Middle frontal gyrus (tissue), 1 donor: Measurements from ENCODE around the gene OR8G1.
A peak's percentile ranks its signal among the peaks of the same experiment; 100 is the strongest.
"Not testable (repeated sequence)": the region's sequence is repeated elsewhere in the genome, so short reads cannot be mapped to it uniquely, and the experiment has no call there.

ENCODE experiments used
- DNase-seq: peaks from one replicate; pipeline ENCODE4 v3.0.0-alpha.2; 2015; ENCODE audit warnings: low spot score; ENCODE audit errors: extremely low spot score

The OR8G1 gene, protein sequence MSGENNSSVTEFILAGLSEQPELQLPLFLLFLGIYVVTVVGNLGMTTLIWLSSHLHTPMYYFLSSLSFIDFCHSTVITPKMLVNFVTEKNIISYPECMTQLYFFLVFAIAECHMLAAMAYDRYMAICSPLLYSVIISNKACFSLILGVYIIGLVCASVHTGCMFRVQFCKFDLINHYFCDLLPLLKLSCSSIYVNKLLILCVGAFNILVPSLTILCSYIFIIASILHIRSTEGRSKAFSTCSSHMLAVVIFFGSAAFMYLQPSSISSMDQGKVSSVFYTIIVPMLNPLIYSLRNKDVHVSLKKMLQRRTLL

DNA sequence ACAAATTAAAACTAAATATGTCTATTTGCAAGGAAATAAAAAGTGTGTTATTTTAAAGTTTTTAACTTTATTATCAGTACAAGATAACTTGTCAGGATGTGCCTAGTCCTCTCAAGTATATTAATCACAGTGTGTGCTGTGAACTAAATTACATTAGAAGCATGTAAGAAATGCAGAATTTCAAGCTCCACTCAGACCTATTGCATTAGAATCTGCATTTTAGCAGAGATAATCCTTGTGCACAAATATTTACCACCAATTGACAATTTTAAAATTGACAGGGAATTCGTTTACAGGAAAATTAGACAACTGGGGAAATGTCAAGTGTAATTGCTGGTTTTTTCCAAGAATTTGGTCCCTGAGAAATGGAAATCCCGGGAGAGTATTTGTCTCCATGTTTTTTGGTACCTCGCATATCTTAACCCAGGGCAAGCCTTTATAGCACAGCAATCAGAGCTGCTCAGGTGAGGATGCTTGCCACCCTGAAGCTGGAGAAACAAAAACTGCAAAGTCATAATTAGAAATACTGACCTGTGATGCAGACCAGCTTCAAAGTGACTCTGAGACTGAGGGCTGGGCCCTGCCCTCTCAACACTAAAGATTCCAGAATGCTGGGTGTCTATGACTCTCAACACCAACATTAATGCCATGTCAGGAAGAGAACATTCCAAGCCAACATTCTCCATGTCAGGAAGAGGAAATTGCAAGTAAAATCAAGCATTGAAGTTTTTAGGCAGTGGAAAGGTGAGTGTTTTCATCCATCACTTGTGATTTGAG, at the start of gene OR8G1:
Gene OR8G1 (plus strand): TSS at position 475 of the 777 bp plus-strand sequence. CDS start 8,581 bp downstream, outside the sequence.
- no peak for DNase-seq

GRCh38 chr11:124193221-124194010, 47.5 kb upstream of the OR8G1 start:
- DNase-seq: peak; percentile 9

GRCh38 chr11:124194293-124195188, 46.4 kb upstream of the OR8G1 start:
- no peak for DNase-seq

DNA sequence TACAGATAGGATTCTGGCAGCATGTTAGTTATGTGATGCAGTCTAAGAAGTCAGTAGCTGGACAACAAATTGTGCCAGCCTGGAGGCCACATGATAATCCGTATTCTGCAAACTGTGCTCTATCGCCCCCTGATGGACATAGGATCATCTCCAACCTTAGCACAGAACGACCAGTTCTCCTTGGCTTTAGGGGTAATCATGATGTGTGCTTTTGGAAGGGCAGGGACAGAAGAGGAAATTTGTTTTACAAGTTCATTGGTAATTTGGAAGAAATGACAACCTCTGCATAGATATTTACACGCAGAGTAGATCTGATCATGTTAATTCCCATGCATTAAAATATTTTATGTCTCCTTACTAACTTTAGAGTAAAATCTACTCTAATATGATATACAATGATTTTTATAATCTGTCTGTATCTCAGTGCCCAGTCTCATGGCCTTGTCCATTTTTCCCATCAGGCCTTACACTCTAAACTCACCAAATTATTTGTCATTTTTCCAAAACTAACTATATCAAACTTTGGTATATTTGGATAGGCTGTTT, 45.6 kb upstream of the OR8G1 start:
- DNase-seq: no peak

GRCh38 chr11:124197999-124198398, 42.9 kb upstream of the OR8G1 start:
- no peak for DNase-seq

DNA sequence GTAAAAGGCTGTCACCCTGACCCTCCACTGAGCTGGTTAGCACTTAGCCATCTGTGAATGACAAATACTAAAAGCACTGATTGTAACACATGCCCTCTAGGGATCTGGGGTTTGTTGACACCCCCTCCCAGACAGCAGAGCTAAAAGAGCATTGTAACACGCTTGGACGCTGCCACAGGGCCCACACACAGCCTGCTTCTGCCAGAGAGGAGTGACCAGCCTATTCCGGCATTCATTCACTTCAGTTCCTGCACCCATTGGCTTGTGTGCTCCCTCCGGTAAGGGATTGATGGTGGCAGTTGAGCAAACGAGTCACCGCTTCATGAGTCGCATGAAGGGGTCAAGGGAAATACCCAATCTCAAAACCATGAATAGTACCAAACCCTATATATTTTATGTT, 42.0 kb upstream of the OR8G1 start:
- no peak for DNase-seq

GRCh38 chr11:124199702-124200101, 41.2 kb upstream of the OR8G1 start:
- DNase-seq: no peak

- no peak for DNase-seq
These were observed 40.2 kb upstream of the OR8G1 start for GRCh38 chr11:124200671-124201070.

GRCh38 chr11:124202951-124203350, 37.9 kb upstream of the OR8G1 start:
- DNase-seq: no peak

DNA sequence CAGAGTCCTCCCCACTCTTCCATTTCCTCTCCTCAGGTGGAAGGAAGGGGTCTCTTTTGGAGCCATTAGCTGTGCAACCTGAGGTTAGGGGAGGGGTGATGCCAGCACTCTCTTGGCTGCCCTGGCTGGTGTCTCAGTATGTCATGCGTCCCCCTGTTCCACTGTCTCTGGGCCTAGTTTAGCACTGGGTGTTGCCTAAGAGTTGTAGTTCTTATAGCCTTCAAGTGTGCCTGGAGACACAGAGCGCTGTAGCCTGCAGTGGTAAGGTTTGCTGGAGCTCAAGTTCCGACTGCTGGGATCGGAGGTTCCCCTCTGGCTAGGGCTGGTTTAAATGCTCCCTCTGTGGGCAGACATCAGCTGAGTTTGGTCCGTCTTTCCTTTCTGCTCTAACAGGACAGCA, 36.9 kb upstream of the OR8G1 start:
- DNase-seq: no peak

GRCh38 chr11:124207102-124207792, 33.6 kb upstream of the OR8G1 start:
- no peak for DNase-seq

DNA sequence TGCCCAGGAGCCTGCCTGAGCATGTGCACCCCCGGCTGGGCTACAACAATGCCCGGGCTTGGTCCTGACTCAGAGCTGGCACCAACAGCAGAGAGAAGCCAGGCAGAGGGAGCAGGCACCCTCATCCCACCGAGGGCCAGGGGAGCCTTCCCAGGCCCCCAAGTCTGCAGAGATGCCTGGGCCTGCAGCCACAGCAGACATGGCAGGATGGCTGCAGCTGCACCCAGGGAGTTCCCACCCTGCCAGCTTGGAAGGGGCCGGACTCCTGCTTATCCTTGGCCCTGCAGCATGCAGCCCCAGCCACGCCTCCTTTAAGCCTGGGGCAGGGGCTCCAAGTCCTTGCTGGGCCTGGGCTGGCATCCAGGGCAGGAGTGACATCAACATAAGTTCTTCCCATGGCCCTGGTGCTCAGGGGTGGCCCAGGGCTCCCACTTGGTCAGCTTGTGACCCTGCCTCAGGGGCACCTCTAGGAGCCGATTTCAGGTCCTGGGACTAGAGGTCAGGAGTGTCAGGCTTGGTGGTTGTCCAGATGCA, 31.0 kb upstream of the OR8G1 start:
- DNase-seq: no peak

GRCh38 chr11:124210421-124210820, 30.5 kb upstream of the OR8G1 start:
- no peak for DNase-seq

- no peak for DNase-seq
These were observed 29.6 kb upstream of the OR8G1 start for GRCh38 chr11:124211321-124211720.

DNA sequence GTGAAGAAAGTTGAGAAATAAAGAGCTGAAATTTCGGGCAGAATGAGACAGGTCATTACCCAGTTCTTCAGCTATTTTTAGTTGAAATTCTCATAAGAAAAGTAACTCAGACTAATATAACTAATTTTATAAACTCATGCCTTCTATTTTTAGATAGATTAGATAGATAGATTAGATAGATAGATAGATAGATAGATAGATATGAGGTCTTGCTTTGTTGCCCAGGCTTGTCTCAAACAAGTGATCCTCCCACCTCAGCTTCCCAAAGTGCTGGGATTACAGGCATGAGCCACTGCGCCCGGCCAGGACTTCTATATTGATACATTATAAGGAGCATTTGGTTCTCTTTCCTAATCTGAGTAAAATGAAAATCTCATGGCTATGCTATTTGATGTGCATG, 26.9 kb upstream of the OR8G1 start:
- no peak for DNase-seq

- no peak for DNase-seq
These were observed 21.8 kb upstream of the OR8G1 start for GRCh38 chr11:124219126-124219525.

DNA sequence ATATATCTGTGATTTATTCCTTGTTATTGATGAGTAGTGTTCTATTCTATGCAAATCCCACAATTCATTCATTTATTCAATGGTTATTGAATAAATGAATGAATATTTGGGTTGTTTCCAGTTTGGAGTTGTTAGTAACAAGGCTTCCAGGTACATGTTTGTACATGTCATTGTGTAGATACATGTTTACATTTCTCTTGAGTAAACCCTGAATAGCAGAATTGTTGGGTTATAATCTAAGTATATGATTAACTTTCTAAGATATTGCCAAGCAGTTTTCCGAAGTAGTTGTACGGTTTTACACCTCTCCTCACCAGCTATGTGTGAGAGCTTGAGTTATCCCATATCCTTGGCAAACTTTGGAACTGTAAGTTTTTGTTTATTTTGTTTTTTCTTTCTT, 18.5 kb upstream of the OR8G1 start:
- DNase-seq: no peak

DNA sequence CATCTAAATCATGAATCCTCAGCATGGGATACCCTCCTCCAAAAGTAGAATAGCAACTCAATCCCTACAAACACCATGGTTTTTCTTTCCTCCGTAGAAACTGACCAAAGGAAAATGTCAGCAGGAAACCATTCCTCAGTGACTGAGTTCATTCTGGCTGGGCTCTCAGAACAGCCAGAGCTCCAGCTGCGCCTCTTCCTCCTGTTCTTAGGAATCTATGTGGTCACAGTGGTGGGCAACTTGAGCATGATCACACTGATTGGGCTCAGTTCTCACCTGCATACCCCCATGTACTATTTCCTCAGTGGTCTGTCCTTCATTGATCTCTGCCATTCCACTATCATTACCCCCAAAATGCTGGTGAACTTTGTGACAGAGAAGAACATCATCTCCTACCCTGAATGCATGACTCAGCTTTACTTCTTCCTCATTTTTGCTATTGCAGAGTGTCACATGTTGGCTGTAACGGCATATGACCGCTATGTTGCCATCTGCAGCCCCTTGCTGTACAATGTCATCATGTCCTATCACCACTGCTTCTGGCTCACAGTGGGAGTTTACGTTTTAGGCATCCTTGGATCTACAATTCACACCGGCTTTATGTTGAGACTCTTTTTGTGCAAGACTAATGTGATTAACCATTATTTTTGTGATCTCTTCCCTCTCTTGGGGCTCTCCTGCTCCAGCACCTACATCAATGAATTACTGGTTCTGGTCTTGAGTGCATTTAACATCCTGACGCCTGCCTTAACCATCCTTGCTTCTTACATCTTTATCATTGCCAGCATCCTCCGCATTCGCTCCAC, 16.1 kb upstream of the OR8G1 start:
- not testable (repeated sequence) for DNase-seq

GRCh38 chr11:124225471-124225870, 15.4 kb upstream of the OR8G1 start:
- DNase-seq: no peak
